OCI-LY1 (cell line): ENCODE data around the gene PDSS1.

Source experiments
- H2AFZ ChIP-seq: fragments of 200-600 bp; sonication (generic), shearing (Covaris generic); 2 replicates; pipeline ENCODE4 v1.6.0; 2014; ENCODE audit warnings: antibody characterized with exemption, mild to moderate bottlenecking, low read length
- H3F3A ChIP-seq: fragments of 200-600 bp; sonication (generic), shearing (Covaris generic); 2 replicates; pipeline ENCODE4 v1.6.0; 2014; ENCODE audit warnings: mild to moderate bottlenecking, antibody characterized with exemption, low read length, moderate library complexity; ENCODE audit not compliant: insufficient read depth
- H3K27ac ChIP-seq: fragments of 200-600 bp; sonication (generic); 2 replicates; pipeline ENCODE4 v1.5.1; 2014; ENCODE audit warnings: low read length, mixed run types, mild to moderate bottlenecking, low read depth; ENCODE audit not compliant: poor library complexity, severe bottlenecking
- H3K27me3 ChIP-seq: fragments of 200-600 bp; sonication (generic); 2 replicates; pipeline ENCODE4 v1.6.0; 2014; ENCODE audit warnings: antibody characterized with exemption, mild to moderate bottlenecking, low read length, moderate library complexity; ENCODE audit not compliant: insufficient read depth
- H3K36me3 ChIP-seq: fragments of 200-600 bp; sonication (generic); 2 replicates; pipeline ENCODE4 v1.6.1; 2014; ENCODE audit warnings: mild to moderate bottlenecking, antibody characterized with exemption, low read length, moderate library complexity, mixed read lengths; ENCODE audit not compliant: insufficient read depth
- H3K4me1 ChIP-seq: fragments of 200-600 bp; sonication (generic); 2 replicates; pipeline ENCODE4 v1.5.1; 2014; ENCODE audit warnings: mild to moderate bottlenecking, low read length, moderate library complexity; ENCODE audit not compliant: insufficient read depth, severe bottlenecking
- H3K4me2 ChIP-seq: fragments of 200-600 bp; sonication (generic), shearing (Covaris generic); 2 replicates; pipeline ENCODE4 v1.6.1; 2014; ENCODE audit warnings: low read length
- H3K4me3 ChIP-seq: fragments of 200-600 bp; sonication (generic); 2 replicates; pipeline ENCODE4 v1.5.1; 2014; ENCODE audit warnings: low read length, low read depth, mild to moderate bottlenecking, mixed read lengths; ENCODE audit not compliant: poor library complexity, severe bottlenecking
- H3K79me2 ChIP-seq: fragments of 200-600 bp; shearing (Covaris generic); 2 replicates; pipeline ENCODE4 v1.6.1; 2016; ENCODE audit warnings: mixed run types, low read length, mixed read lengths; ENCODE audit not compliant: insufficient read depth
- H3K9ac ChIP-seq: fragments of 200-600 bp; sonication (generic), shearing (Covaris generic); 2 replicates; pipeline ENCODE4 v1.6.1; 2014; ENCODE audit warnings: mild to moderate bottlenecking, low read length, mixed read lengths
- H3K9me2 ChIP-seq: fragments of 200-600 bp; sonication (generic), shearing (Covaris generic); 2 replicates; pipeline ENCODE4 v1.6.1; 2014; ENCODE audit warnings: low read depth, mild to moderate bottlenecking, low read length, mixed read lengths
- H3K9me3 ChIP-seq: fragments of 200-600 bp; shearing (Covaris generic); 2 replicates; pipeline ENCODE4 v1.6.1; 2014; ENCODE audit warnings: low read length, mixed read lengths
- H4K20me1 ChIP-seq: fragments of 200-600 bp; sonication (generic), shearing (Covaris generic); 2 replicates; pipeline ENCODE4 v1.6.0; 2016; ENCODE audit warnings: mild to moderate bottlenecking, low read length; ENCODE audit not compliant: insufficient read depth
- EZH2 ChIP-seq: fragments of 200-600 bp; sonication (generic), shearing (Covaris generic); IDR thresholded peaks from 2 replicates; pipeline ENCODE4 v1.8.0; 2017; ENCODE audit warnings: borderline replicate concordance, mixed run types, mild to moderate bottlenecking, antibody characterized with exemption, low read length, moderate library complexity, mixed read lengths
- TF ChIP-seq, protein P1 (sequence below): fragments of 200-600 bp; sonication (generic), shearing (Covaris generic); IDR thresholded peaks from 2 replicates; pipeline ENCODE4 v1.5.1; 2017; ENCODE audit warnings: mild to moderate bottlenecking, antibody characterized with exemption, low read length, moderate library complexity, mixed read lengths

The PDSS1 gene

DNA sequence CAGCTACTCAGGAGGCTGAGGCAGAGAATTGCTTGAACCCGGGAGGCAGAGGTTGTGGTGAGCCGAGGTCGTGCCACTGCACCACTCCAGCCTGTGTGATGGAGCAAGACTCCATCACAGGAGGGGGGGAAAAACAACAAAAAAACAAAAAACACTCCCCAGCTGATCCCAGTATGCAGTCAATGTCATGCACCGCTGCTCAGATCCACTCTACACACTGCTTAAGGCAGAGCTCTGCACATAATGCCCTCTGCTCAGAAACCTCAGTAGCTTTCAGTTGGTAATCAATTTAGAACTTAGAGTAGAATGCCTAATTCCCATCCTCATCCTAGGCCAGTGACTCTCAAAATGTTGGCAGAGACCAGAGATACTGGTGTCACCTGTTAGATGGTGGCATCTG, 43.9 kb downstream of the PDSS1 start:
- no peak overlapping the region for H3K4me2 ChIP-seq
- peaks cover 12% of the 10 kb centered on the region; the same call in 1 of the 2 replicates for H3F3A ChIP-seq
- TF ChIP-seq, protein P1, sequence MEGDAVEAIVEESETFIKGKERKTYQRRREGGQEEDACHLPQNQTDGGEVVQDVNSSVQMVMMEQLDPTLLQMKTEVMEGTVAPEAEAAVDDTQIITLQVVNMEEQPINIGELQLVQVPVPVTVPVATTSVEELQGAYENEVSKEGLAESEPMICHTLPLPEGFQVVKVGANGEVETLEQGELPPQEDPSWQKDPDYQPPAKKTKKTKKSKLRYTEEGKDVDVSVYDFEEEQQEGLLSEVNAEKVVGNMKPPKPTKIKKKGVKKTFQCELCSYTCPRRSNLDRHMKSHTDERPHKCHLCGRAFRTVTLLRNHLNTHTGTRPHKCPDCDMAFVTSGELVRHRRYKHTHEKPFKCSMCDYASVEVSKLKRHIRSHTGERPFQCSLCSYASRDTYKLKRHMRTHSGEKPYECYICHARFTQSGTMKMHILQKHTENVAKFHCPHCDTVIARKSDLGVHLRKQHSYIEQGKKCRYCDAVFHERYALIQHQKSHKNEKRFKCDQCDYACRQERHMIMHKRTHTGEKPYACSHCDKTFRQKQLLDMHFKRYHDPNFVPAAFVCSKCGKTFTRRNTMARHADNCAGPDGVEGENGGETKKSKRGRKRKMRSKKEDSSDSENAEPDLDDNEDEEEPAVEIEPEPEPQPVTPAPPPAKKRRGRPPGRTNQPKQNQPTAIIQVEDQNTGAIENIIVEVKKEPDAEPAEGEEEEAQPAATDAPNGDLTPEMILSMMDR, result no peak
- TF ChIP-seq EZH2, result no peak

DNA sequence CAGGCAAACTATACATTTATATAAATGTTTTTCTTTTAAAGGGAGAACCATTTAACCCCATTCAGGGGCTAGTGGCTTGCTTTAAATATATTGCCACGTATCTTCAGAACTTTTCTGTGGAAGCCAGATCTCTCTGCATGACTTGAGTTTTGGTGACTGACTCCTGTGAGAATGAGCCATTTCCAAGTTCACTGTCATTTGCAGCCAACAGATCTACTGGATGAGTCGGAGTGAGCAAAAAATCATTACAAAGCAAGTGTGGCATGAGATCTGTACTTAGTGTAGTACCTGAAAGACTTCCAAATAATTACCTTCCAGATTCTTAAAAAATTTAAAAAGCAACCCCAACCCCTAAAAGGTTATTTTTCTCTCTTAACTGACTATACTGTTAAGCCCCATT, 45.6 kb downstream of the PDSS1 start:
- H3K4me3 ChIP-seq, result no peak overlapping the region
- H3K27me3 ChIP-seq, result no peaks in the 10 kb centered on the region
- peaks cover 96% of the 10 kb centered on the region for H3K36me3 ChIP-seq
- peak overlapping the region; percentile 65 for H3K27ac ChIP-seq
- H3K9ac ChIP-seq, result no peak overlapping the region
- peaks cover 46% of the 10 kb centered on the region for H3K4me1 ChIP-seq
- no peaks in the 10 kb centered on the region for H3K9me2 ChIP-seq
- H4K20me1 ChIP-seq, result no peaks in the 10 kb centered on the region
- no peaks in the 10 kb centered on the region for H3K9me3 ChIP-seq
- H3K79me2 ChIP-seq, result no peaks in the 10 kb centered on the region
- H2AFZ ChIP-seq, result no peak overlapping the region
- no peak for TF ChIP-seq EZH2
- TF ChIP-seq, protein P1, result no peak
- peaks cover 12% of the 10 kb centered on the region; the same call in 1 of the 2 replicates for H3F3A ChIP-seq
- no peak overlapping the region for H3K4me2 ChIP-seq

More for the DNA sequence above, 43.9 kb downstream of the PDSS1 start:
- Histone ChIP-seq H4K20me1 (no peaks in the 10 kb centered on the region), H3K27ac (peak overlapping the region; percentile 99), H3K79me2 (no peaks in the 10 kb centered on the region), H2AFZ (no peak overlapping the region), H3K9me2 (no peaks in the 10 kb centered on the region), H3K27me3 (no peaks in the 10 kb centered on the region), H3K36me3 (peaks cover 87% of the 10 kb centered on the region), H3K9me3 (no peaks in the 10 kb centered on the region), H3K4me3 (no peak overlapping the region), H3K9ac (no peak overlapping the region), H3K4me1 (peaks cover 63% of the 10 kb centered on the region)

DNA sequence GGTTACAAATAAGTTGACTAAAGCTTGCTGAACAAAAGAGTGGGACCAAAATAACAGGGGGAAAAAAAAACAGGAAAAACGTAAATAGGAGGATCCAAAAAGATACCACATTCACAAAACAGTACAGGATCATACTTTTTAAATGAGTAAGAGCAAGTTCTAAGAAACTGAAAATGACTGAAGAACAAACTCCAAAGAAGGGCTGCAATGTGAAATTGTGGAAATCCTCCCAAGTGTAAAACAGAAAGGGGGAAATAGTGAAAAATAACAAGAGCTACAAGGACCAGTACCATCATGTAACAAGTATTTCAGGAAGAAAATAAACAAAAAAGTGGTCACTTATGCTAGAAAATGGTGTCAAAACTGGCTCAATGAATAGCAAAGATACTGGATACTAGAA, 46.3 kb downstream of the PDSS1 start:
- no peak for TF ChIP-seq EZH2
- TF ChIP-seq, protein P1, result no peak
- Histone ChIP-seq H3K4me3 (no peak overlapping the region), H3K27ac (peak overlapping the region; percentile 65), H3K27me3 (no peaks in the 10 kb centered on the region), H3K36me3 (peaks cover 96% of the 10 kb centered on the region), H3K9ac (no peak overlapping the region), H3K4me2 (no peak overlapping the region), H4K20me1 (no peaks in the 10 kb centered on the region), H3K9me2 (no peaks in the 10 kb centered on the region), H3K4me1 (peaks cover 38% of the 10 kb centered on the region), H3K9me3 (no peaks in the 10 kb centered on the region), H3K79me2 (no peaks in the 10 kb centered on the region), H3F3A (peaks cover 4% of the 10 kb centered on the region; the same call in 1 of the 2 replicates), H2AFZ (no peak overlapping the region)
